H1 (cell line): ENCODE results near the gene DPYSL3. TPM values are rescaled to one million over a fixed set of nuclear protein-coding genes. Genes with fewer than 3 reads are reported as not detected.

ENCODE experiments used
- BRCA1 ChIP-seq: IDR thresholded peaks from 2 replicates; pipeline ENCODE4 v1.6.1; 2012; ENCODE audit warnings: low read depth, low read length, improper control_type of control experiment
- CHD7 ChIP-seq: fragments of 300-600 bp; sonication (generic); IDR thresholded peaks from 2 replicates; pipeline ENCODE4 v1.7.1; 2012; ENCODE audit warnings: low read length, moderate library complexity, mild to moderate bottlenecking, inconsistent platforms; ENCODE audit not compliant: insufficient replicate concordance
- E2F6 ChIP-seq: IDR thresholded peaks from 2 replicates; pipeline ENCODE4 v1.6.1; 2012; ENCODE audit warnings: inconsistent platforms
- FOSL1 ChIP-seq: IDR thresholded peaks from 2 replicates; pipeline ENCODE4 v1.6.1; 2011; ENCODE audit warnings: mild to moderate bottlenecking, low read depth, low read length, moderate library complexity; ENCODE audit not compliant: insufficient read depth
- POU5F1 ChIP-seq: IDR thresholded peaks from 2 replicates; pipeline ENCODE4 v1.6.1; 2011; ENCODE audit warnings: low read depth, mild to moderate bottlenecking, low read length, moderate library complexity
- polyA plus RNA-seq, 7 experiments: library from polyadenylated mRNA; depleted of rRNA in 3 of 7; stranded (reverse) in 5 of 7; unstranded in 2 of 7; fragments of >200 nt in 5 of 7; fragments of 200-250 nt in 2 of 7; gene quantifications; 1 replicate in 5 of 7; 2 replicates in 1 of 7; 4 replicates in 1 of 7; pipeline versions ENCODE4 v1.2.1 to v1.2.3, GENCODE V29; 2011 to 2013; ENCODE audit warnings: missing spikeins in 2 of 7, mixed read lengths in 2 of 7
- total RNA-seq: library from RNA; stranded (reverse); fragmentation: NEBNext Ultra II Directional; extraction: Animal tissue kit (Norgen Biotek cat#: 25700); gene quantifications from 2 replicates; pipeline ENCODE4 v1.2.1, GENCODE V29; 2021

Gene DPYSL3
- total and polyA plus RNA-seq, 2 of the 8 experiments (the other 6 are each of a cell fraction or from before 2014, with no cell fraction given) = 268 to 387 TPM

DNA sequence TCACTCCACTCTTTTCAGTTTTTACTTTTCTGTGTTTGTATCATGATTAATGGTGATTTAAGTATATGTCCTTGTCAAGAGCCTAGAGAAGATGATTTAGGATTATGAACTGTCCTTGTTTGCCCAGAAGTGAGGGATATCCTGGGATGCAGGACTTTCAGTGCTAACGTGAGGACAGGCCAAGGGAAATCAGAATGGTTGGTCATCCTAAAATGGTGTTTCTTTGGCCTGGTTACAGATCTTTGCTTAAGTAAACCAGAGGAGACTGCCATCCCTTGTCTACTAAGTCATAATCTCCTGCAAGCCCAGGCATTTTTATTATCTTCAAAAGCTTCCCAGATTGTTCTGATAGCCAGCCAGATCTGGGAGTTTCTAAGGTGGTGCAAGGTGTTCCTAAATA lies 22.3 kb upstream of the DPYSL3 start (continued):
- TF ChIP-seq CHD7 (no peak), E2F6 (no peak), BRCA1 (no peak), FOSL1 (no peak), POU5F1 (no peak)
